Loucy (cell line): ENCODE measurements around the gene AUH.

Experiments
- H2AFZ ChIP-seq: fragments of 200-600 bp; sonication (generic); 2 replicates; pipeline ENCODE4 v1.6.0; 2016; ENCODE audit warnings: antibody characterized with exemption, mild to moderate bottlenecking, low read length, moderate library complexity
- H3F3A ChIP-seq: fragments of 200-600 bp; 2 replicates; pipeline ENCODE4 v1.6.0; 2016; ENCODE audit warnings: antibody characterized with exemption, low read depth, mild to moderate bottlenecking
- H3K27me3 ChIP-seq: fragments of 200-600 bp; sonication (generic); 2 replicates; pipeline ENCODE4 v1.6.1; 2014; ENCODE audit warnings: low read length, mild to moderate bottlenecking; ENCODE audit not compliant: insufficient read depth, poor library complexity, severe bottlenecking
- H3K36me3 ChIP-seq: fragments of 200-600 bp; sonication (generic); 2 replicates; pipeline ENCODE4 v1.6.1; 2016; ENCODE audit warnings: low read length; ENCODE audit not compliant: insufficient read depth
- H3K4me1 ChIP-seq: fragments of 200-600 bp; sonication (generic); 2 replicates; pipeline ENCODE4 v1.5.1; 2014; ENCODE audit warnings: low read length, mild to moderate bottlenecking; ENCODE audit not compliant: insufficient read depth, poor library complexity, severe bottlenecking
- H3K4me2 ChIP-seq: fragments of 200-600 bp; sonication (generic); 2 replicates; pipeline ENCODE4 v1.6.0; 2014; ENCODE audit warnings: antibody characterized with exemption, low read length, low read depth, mild to moderate bottlenecking; ENCODE audit not compliant: poor library complexity, severe bottlenecking
- H3K4me3 ChIP-seq: fragments of 200-600 bp; sonication (generic); 2 replicates; pipeline ENCODE4 v1.5.1; 2014; ENCODE audit warnings: low read length, mild to moderate bottlenecking, mixed read lengths; ENCODE audit not compliant: poor library complexity, severe bottlenecking
- H3K79me2 ChIP-seq: fragments of 200-600 bp; sonication (generic); 2 replicates; pipeline ENCODE4 v1.6.1; 2014; ENCODE audit warnings: low read length; ENCODE audit not compliant: insufficient read depth
- H3K9ac ChIP-seq: fragments of 200-600 bp; sonication (generic); 2 replicates; pipeline ENCODE4 v1.6.0; 2014; ENCODE audit warnings: mild to moderate bottlenecking, low read depth, low read length, moderate library complexity; ENCODE audit not compliant: poor library complexity, severe bottlenecking
- H3K9me2 ChIP-seq: fragments of 200-600 bp; sonication (generic); replicated peaks from 2 replicates; pipeline ENCODE4 v1.6.1; 2016; ENCODE audit warnings: low read depth, low read length, mixed read lengths
- H3K9me3 ChIP-seq: fragments of 200-600 bp; sonication (generic); 2 replicates; pipeline ENCODE4 v1.6.1; 2014; ENCODE audit warnings: mild to moderate bottlenecking, antibody characterized with exemption, low read length, low read depth; ENCODE audit not compliant: insufficient read depth
- H4K20me1 ChIP-seq: fragments of 200-600 bp; sonication (generic); 2 replicates; pipeline ENCODE4 v1.6.0; 2014; ENCODE audit warnings: antibody characterized with exemption, low read length, mild to moderate bottlenecking; ENCODE audit not compliant: insufficient read depth, poor library complexity, severe bottlenecking
- EZH2phosphoT487 ChIP-seq: fragments of 200-600 bp; IDR thresholded peaks from 2 replicates; pipeline ENCODE4 v1.6.1; 2018; ENCODE audit warnings: antibody characterized with exemption, mild to moderate bottlenecking, moderate library complexity, borderline replicate concordance
- TF ChIP-seq, protein P1 (sequence below): fragments of 200-600 bp; sonication (generic); conservative IDR thresholded peaks from 2 replicates; pipeline ENCODE4 v1.5.1; 2014; ENCODE audit warnings: mild to moderate bottlenecking, antibody characterized with exemption, low read length

The AUH gene

GRCh38 chr9:91211919-91212318 lies 149.8 kb downstream of the AUH start:
- Histone ChIP-seq H3K4me1 (peaks cover 22% of the 10 kb centered on the region), H3K4me2 (no peak overlapping the region), H3K9me3 (no peaks in the 10 kb centered on the region), H3K27me3 (no peaks in the 10 kb centered on the region), H2AFZ (no peak overlapping the region), H3K9ac (no peak overlapping the region), H3K36me3 (no peaks in the 10 kb centered on the region), H4K20me1 (no peaks in the 10 kb centered on the region), H3K9me2 (no peaks in the 10 kb centered on the region), H3K4me3 (no peak overlapping the region), H3K79me2 (no peaks in the 10 kb centered on the region), H3F3A (no peaks in the 10 kb centered on the region)
- TF ChIP-seq, protein P1, sequence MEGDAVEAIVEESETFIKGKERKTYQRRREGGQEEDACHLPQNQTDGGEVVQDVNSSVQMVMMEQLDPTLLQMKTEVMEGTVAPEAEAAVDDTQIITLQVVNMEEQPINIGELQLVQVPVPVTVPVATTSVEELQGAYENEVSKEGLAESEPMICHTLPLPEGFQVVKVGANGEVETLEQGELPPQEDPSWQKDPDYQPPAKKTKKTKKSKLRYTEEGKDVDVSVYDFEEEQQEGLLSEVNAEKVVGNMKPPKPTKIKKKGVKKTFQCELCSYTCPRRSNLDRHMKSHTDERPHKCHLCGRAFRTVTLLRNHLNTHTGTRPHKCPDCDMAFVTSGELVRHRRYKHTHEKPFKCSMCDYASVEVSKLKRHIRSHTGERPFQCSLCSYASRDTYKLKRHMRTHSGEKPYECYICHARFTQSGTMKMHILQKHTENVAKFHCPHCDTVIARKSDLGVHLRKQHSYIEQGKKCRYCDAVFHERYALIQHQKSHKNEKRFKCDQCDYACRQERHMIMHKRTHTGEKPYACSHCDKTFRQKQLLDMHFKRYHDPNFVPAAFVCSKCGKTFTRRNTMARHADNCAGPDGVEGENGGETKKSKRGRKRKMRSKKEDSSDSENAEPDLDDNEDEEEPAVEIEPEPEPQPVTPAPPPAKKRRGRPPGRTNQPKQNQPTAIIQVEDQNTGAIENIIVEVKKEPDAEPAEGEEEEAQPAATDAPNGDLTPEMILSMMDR: no peak
- no peak for TF ChIP-seq EZH2phosphoT487

DNA sequence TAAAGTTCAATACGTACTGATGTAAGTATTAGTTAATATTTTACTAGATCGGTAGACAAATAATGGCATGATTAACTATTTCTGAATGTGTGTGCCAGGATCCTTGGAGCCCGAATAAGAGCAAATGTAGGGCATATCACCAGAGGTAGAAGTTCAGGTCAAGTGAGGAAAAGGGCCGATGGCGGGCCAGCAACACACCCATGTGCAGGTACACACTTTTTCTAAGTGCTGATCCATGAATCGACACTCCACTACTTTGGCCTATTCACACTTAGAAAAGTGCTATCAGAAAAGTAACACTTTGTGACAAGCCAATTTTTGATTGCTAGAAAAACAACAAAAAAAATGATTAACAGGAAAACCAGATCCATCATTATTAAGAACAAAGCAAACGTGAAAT lies 150.3 kb downstream of the AUH start:
- Histone ChIP-seq H3K4me2 (no peak overlapping the region), H4K20me1 (no peaks in the 10 kb centered on the region), H3K9me2 (no peaks in the 10 kb centered on the region), H2AFZ (no peak overlapping the region), H3K9ac (no peak overlapping the region), H3K4me3 (no peak overlapping the region), H3K79me2 (no peaks in the 10 kb centered on the region), H3K9me3 (no peaks in the 10 kb centered on the region), H3K27me3 (no peaks in the 10 kb centered on the region), H3K36me3 (no peaks in the 10 kb centered on the region), H3K4me1 (peaks cover 22% of the 10 kb centered on the region), H3F3A (no peaks in the 10 kb centered on the region)
- TF ChIP-seq, protein P1: no peak
- TF ChIP-seq EZH2phosphoT487: no peak

DNA sequence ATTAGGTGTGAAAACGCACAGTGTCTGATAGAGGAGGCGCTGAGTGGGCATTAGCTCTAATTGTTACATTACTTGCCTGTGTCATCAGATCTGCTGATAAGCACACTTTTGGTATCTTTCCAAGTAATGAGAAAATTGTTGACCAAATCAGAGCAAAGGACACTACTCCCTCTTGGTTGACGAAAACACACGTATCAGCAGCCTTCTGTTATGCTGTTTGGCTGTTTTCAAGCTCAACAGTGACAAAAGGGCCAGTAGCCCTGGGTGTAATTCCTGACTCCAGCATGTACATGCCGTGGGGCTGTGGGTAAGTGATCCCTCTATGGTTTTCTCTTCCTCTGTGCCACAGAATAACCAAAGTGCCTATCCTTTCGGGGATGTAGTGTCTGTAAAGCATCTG lies 151.4 kb downstream of the AUH start:
- Histone ChIP-seq H2AFZ (no peak overlapping the region), H3K9me2 (no peaks in the 10 kb centered on the region), H3K27me3 (no peaks in the 10 kb centered on the region), H3K4me2 (no peak overlapping the region), H3K4me3 (no peak overlapping the region), H3K9ac (no peak overlapping the region), H4K20me1 (no peaks in the 10 kb centered on the region), H3K79me2 (no peaks in the 10 kb centered on the region), H3K36me3 (no peaks in the 10 kb centered on the region), H3K4me1 (peaks cover 22% of the 10 kb centered on the region), H3K9me3 (0 out of 2 replicates have a peak, but pooled peaks cover 4% of the 10 kb centered on the region), H3F3A (no peaks in the 10 kb centered on the region)
- TF ChIP-seq EZH2phosphoT487: no peak
- TF ChIP-seq, protein P1: no peak
